GF-D8 (cell line): ENCODE measurements around the gene DIAPH2.

ENCODE experiments used
- DNase-seq: peaks from one replicate; lab custom pipeline; 2025; lab: John Stamatoyannopoulos, UW

DIAPH2 gene

GRCh38 chrX:97309487-97310116 lies 625.0 kb downstream of the DIAPH2 start:
- DNase-seq: no peak

- DNase-seq: no peak
Observed at GRCh38 chrX:97310373-97310772, 625.7 kb downstream of the DIAPH2 start.

GRCh38 chrX:97311066-97311778 lies 626.6 kb downstream of the DIAPH2 start:
- DNase-seq: no peak

GRCh38 chrX:97314345-97314744 lies 629.7 kb downstream of the DIAPH2 start:
- DNase-seq: no peak

GRCh38 chrX:97315939-97316338 lies 631.3 kb downstream of the DIAPH2 start:
- no peak for DNase-seq

GRCh38 chrX:97320305-97320704 lies 635.7 kb downstream of the DIAPH2 start:
- no peak for DNase-seq

- DNase-seq: no peak
Observed at GRCh38 chrX:97322401-97322800, 637.8 kb downstream of the DIAPH2 start.

GRCh38 chrX:97326456-97326855 lies 641.8 kb downstream of the DIAPH2 start:
- no peak for DNase-seq

GRCh38 chrX:97328853-97329390 lies 644.3 kb downstream of the DIAPH2 start:
- no peak for DNase-seq

GRCh38 chrX:97330151-97330550 lies 645.5 kb downstream of the DIAPH2 start:
- DNase-seq: no peak

GRCh38 chrX:97332963-97333362 lies 648.3 kb downstream of the DIAPH2 start:
- DNase-seq: no peak

GRCh38 chrX:97334850-97335249 lies 650.2 kb downstream of the DIAPH2 start:
- no peak for DNase-seq

- DNase-seq: no peak
Observed at GRCh38 chrX:97344724-97345123, 660.1 kb downstream of the DIAPH2 start.

GRCh38 chrX:97358941-97359340 lies 674.3 kb downstream of the DIAPH2 start:
- no peak for DNase-seq

- DNase-seq: no peak
Observed at GRCh38 chrX:97363843-97364242, 679.2 kb downstream of the DIAPH2 start.

GRCh38 chrX:97366237-97366636 lies 681.6 kb downstream of the DIAPH2 start:
- DNase-seq: no peak

GRCh38 chrX:97367125-97367524 lies 682.5 kb downstream of the DIAPH2 start:
- DNase-seq: no peak

GRCh38 chrX:97369947-97370346 lies 685.3 kb downstream of the DIAPH2 start:
- no peak for DNase-seq

- DNase-seq: no peak
Observed at GRCh38 chrX:97372001-97372766, 687.5 kb downstream of the DIAPH2 start.

- DNase-seq: no peak
Observed at GRCh38 chrX:97374266-97374665, 689.6 kb downstream of the DIAPH2 start.

GRCh38 chrX:97380200-97380599 lies 695.6 kb downstream of the DIAPH2 start:
- no peak for DNase-seq

- DNase-seq: no peak
Observed at GRCh38 chrX:97384685-97385084, 700.0 kb downstream of the DIAPH2 start.

GRCh38 chrX:97387004-97387403 lies 702.4 kb downstream of the DIAPH2 start:
- DNase-seq: no peak
